Endothelial cell of umbilical vein (primary cell): ENCODE results near the gene SCN2B. TPM values are rescaled to one million over a fixed set of nuclear protein-coding genes. Genes with fewer than 3 reads are reported as not detected.
A peak's percentile ranks its signal among the peaks of the same experiment; 100 is the strongest.

Experiments
- BruUV-seq: library from RNA; stranded (reverse); fragments of 400-500 nt; replicated peaks from 2 replicates; lab custom pipeline; 2021; lab: Mats Ljungman, UMichigan
- CTCF ChIA-PET: fragments of 300-600, 350-600 bp; sonication (Branson Sonifier 250); formaldehyde crosslinking; loops from one replicate; lab custom pipeline; 2021; ENCODE audit warnings: antibody characterized with exemption, inconsistent platforms; lab: Charles Lee
- POLR2A ChIA-PET: fragments of 300-600, 350-600 bp; sonication (Branson Sonifier 250); formaldehyde crosslinking; loops from one replicate; lab custom pipeline; 2021; ENCODE audit warnings: antibody characterized with exemption, inconsistent platforms; lab: Charles Lee
- DNase-seq: peaks from one replicate; pipeline ENCODE4 v3.0.0-alpha.2; 2011; ENCODE audit warnings: low read depth, low spot score
- FAIRE-seq: peaks from 2 replicates; lab custom pipeline; 2011; peaks lifted over from hg19 to GRCh38; lab: Jason Lieb, UNC
- H2AFZ ChIP-seq: 2 replicates; pipeline ENCODE4 v1.6.0; 2012; ENCODE audit warnings: low read depth, low read length, control low read depth, inconsistent platforms
- H3K27ac ChIP-seq: 2 replicates; pipeline ENCODE4 v1.5.1; 2011; ENCODE audit warnings: low read depth, mild to moderate bottlenecking, control low read depth, low read length, moderate library complexity; ENCODE audit not compliant: insufficient read depth
- H3K27me3 ChIP-seq, 2 experiments: 2 replicates each; pipeline versions ENCODE4 v1.6.0 to v1.6.1; 2011; ENCODE audit warnings: low read length in 2 of 2, mixed read lengths in 1 of 2; ENCODE audit not compliant: control insufficient read depth in 2 of 2, insufficient read depth in 2 of 2
- H3K36me3 ChIP-seq, 2 experiments: 2 replicates in 1 of 2; 3 replicates in 1 of 2; pipeline ENCODE4 v1.5.1; 2011; ENCODE audit warnings: low read length in 2 of 2, mild to moderate bottlenecking in 1 of 2, moderate library complexity in 1 of 2; ENCODE audit not compliant: control insufficient read depth in 2 of 2, insufficient read depth in 2 of 2; ENCODE audit errors: extremely low read depth in 1 of 2
- H3K4me1 ChIP-seq: 3 replicates; pipeline ENCODE4 v1.5.1; 2011; ENCODE audit warnings: mild to moderate bottlenecking, low read length; ENCODE audit not compliant: control insufficient read depth, insufficient read depth; ENCODE audit errors: extremely low read depth
- H3K4me2 ChIP-seq: 2 replicates; pipeline ENCODE4 v1.6.1; 2011; ENCODE audit warnings: low read length, control low read depth, mixed read lengths; ENCODE audit not compliant: insufficient read depth
- H3K4me3 ChIP-seq, 3 experiments: fragments of 200-600 bp in 1 of 3; sonication (generic), shearing (Covaris generic) in 1 of 3; replicated peaks in 1 of 3; 2 replicates each; pipeline ENCODE4 v1.5.1; 2011 to 2016; ENCODE audit warnings: control low read depth in 3 of 3, low read length in 3 of 3, mild to moderate bottlenecking in 2 of 3, inconsistent platforms in 1 of 3, low read depth in 1 of 3, moderate library complexity in 1 of 3; ENCODE audit not compliant: insufficient read depth in 1 of 3
- H3K79me2 ChIP-seq: 2 replicates; pipeline ENCODE4 v1.6.0; 2012; ENCODE audit warnings: low read length, inconsistent platforms; ENCODE audit not compliant: control insufficient read depth, insufficient read depth
- H3K9ac ChIP-seq: replicated peaks from 2 replicates; pipeline ENCODE3; 2011; ENCODE audit warnings: low read length, control low read depth; ENCODE audit not compliant: insufficient read depth; ENCODE audit errors: extremely low read depth
- H3K9me1 ChIP-seq: replicated peaks from 3 replicates; pipeline ENCODE4 v1.6.0; 2011; ENCODE audit warnings: mild to moderate bottlenecking, low read length; ENCODE audit not compliant: control insufficient read depth, insufficient read depth; ENCODE audit errors: extremely low read depth
- H3K9me3 ChIP-seq: replicated peaks from 2 replicates; pipeline ENCODE4 v1.5.1; 2012; ENCODE audit warnings: low read length, inconsistent platforms; ENCODE audit not compliant: control insufficient read depth, insufficient read depth
- H4K20me1 ChIP-seq: replicated peaks from 2 replicates; pipeline ENCODE3; 2011; ENCODE audit warnings: mild to moderate bottlenecking, low read length; ENCODE audit not compliant: control insufficient read depth, insufficient read depth; ENCODE audit errors: extremely low read depth
- CTCF ChIP-seq, 2 donors: IDR thresholded peaks; 1 replicate in 1 of 2; 2 replicates in 1 of 2; pipeline ENCODE4 v1.5.1; 2011; ENCODE audit warnings: low read length in 2 of 2, mild to moderate bottlenecking in 2 of 2, moderate library complexity in 2 of 2, control low read depth in 1 of 2, inconsistent platforms in 1 of 2, low read depth in 1 of 2; ENCODE audit not compliant: insufficient read depth in 1 of 2; ENCODE audit errors: extremely low read depth in 1 of 2
- EZH2 ChIP-seq: IDR thresholded peaks from 2 replicates; pipeline ENCODE4 v1.6.1; 2012; ENCODE audit warnings: borderline replicate concordance, low read depth, mild to moderate bottlenecking, moderate library complexity, low read length, inconsistent platforms; ENCODE audit not compliant: severe bottlenecking
- FOS ChIP-seq: IDR thresholded peaks from 2 replicates; pipeline ENCODE4 v1.6.1; 2011; ENCODE audit warnings: mild to moderate bottlenecking, low read length, moderate library complexity, borderline replicate concordance; ENCODE audit not compliant: insufficient read depth
- GATA2 ChIP-seq: IDR thresholded peaks from 2 replicates; pipeline ENCODE4 v1.7.0; 2011; ENCODE audit warnings: low read depth, mild to moderate bottlenecking, moderate library complexity, mixed read lengths, low read length; ENCODE audit not compliant: insufficient read length, insufficient read depth
- JUN ChIP-seq: IDR thresholded peaks from 2 replicates; pipeline ENCODE4 v1.6.1; 2011; ENCODE audit warnings: borderline replicate concordance, low read depth; ENCODE audit not compliant: insufficient read length, insufficient read depth
- MAX ChIP-seq: IDR thresholded peaks from 2 replicates; pipeline ENCODE4 v1.6.1; 2011; ENCODE audit not compliant: insufficient read depth, insufficient read length
- MYC ChIP-seq: IDR thresholded peaks from one replicate; pipeline ENCODE4 v1.6.1; 2011; ENCODE audit warnings: mild to moderate bottlenecking, low read depth, low read length
- POLR2A ChIP-seq: IDR thresholded peaks from 2 replicates; pipeline ENCODE4 v1.6.1; 2012; ENCODE audit warnings: low read depth, mild to moderate bottlenecking, control low read depth, low read length
- POLR2AphosphoS5 ChIP-seq: IDR thresholded peaks from 2 replicates; pipeline ENCODE4 v1.6.1; 2012; ENCODE audit warnings: low read depth, mild to moderate bottlenecking, control low read depth, low read length, moderate library complexity; ENCODE audit not compliant: insufficient read depth
- dilution Hi-C: fragments of 300-500 bp; cut with MboI; formaldehyde crosslinking; loops from one replicate; pipeline ENCODE4 v1.15.0; 2019; ENCODE audit warnings: low sequenced_read_pairs; ENCODE audit not compliant: extremely low pct_ligation_motif_present
- intact Hi-C: fragments of 100-400 bp; cut with micrococcal nuclease; formaldehyde crosslinking; loops from one replicate; pipeline ENCODE4 v1.10.0; 2022
- polyA plus RNA-seq, 4 experiments: library from polyadenylated mRNA; depleted of rRNA in 3 of 4; stranded (reverse) in 3 of 4; unstranded in 1 of 4; fragments of >200 nt; gene quantifications; 2 replicates each; pipeline versions ENCODE4 v1.2.1 to v1.2.3, GENCODE V29; 2011 to 2012; ENCODE audit warnings: missing spikeins in 1 of 4
- total RNA-seq: library from RNA; stranded (reverse); gene quantifications from 2 replicates; pipeline ENCODE4 v1.2.3, GENCODE V29; 2021

SCN2B gene
- total and polyA plus RNA-seq, 2 donors (not counting 3 experiments of a cell fraction or from before 2014, with no cell fraction given), result not detected

GRCh38 chr11:118171269-118172062 lies 5.0 kb downstream of the SCN2B start:
- no peaks in the 10 kb centered on the region for H3K9me3 ChIP-seq
- H3K4me1 ChIP-seq, result no peaks in the 10 kb centered on the region
- H3K9me1 ChIP-seq, result no peaks in the 10 kb centered on the region
- dilution Hi-C loops (no loop called here), intact Hi-C loops (loop anchor here (1.0 kb wide), 1 partner anchor 26 kb away; no protein-coding TSS in a partner anchor)
- H3K79me2 ChIP-seq, result no peaks in the 10 kb centered on the region
- ChIA-PET CTCF (interaction anchor here (0.5 to 4.7 kb wide), 41 partner anchors 8 to 745 kb away, joined by 3 to 112 read pairs (median 4); partner anchors contain the start of genes MPZL2 and SCN4B), POLR2A (no interaction called here)
- DNase-seq (peak; percentile 61), FAIRE-seq (peak; percentile 62)
- no peak overlapping the region for H3K4me3 ChIP-seq
- H3K27me3 ChIP-seq, result peaks cover 15 to 31% of the 10 kb centered on the region in 2 experiments
- no peaks in the 10 kb centered on the region for H3K36me3 ChIP-seq
- no peak overlapping the region for H3K9ac ChIP-seq
- no peak overlapping the region for H2AFZ ChIP-seq
- no peak overlapping the region for H3K4me2 ChIP-seq
- TF ChIP-seq EZH2 (no peak), CTCF (IDR thresholded peaks at IDR 0.05; ENCODE audit: extremely low read depth in 1 of 2, insufficient read depth in 1 of 2, low read depth in 1 of 2, low read length in 2 of 2) (peak; percentile 75 to 91)
- H4K20me1 ChIP-seq, result no peaks in the 10 kb centered on the region
- no peak overlapping the region for H3K27ac ChIP-seq
- BruUV-seq, result no TSS peak

GRCh38 chr11:118170882-118171268 lies 5.6 kb downstream of the SCN2B start:
- Histone ChIP-seq H3K79me2 (no peaks in the 10 kb centered on the region), H3K4me2 (no peak overlapping the region), H4K20me1 (no peaks in the 10 kb centered on the region), H2AFZ (no peak overlapping the region), H3K4me3 (no peak overlapping the region), H3K9me3 (no peaks in the 10 kb centered on the region), H3K4me1 (no peaks in the 10 kb centered on the region), H3K9ac (no peak overlapping the region), H3K9me1 (no peaks in the 10 kb centered on the region), H3K27ac (no peak overlapping the region), H3K27me3 (peaks cover 13 to 26% of the 10 kb centered on the region in 2 experiments), H3K36me3 (no peaks in the 10 kb centered on the region)
- BruUV-seq, result no TSS peak
- no peak for FAIRE-seq
- ChIA-PET POLR2A (no interaction called here), CTCF (interaction anchor here (1.0 to 4.7 kb wide), 24 partner anchors 10 to 745 kb away, joined by 3 to 112 read pairs (median 9); partner anchors contain the start of gene SCN4B)
- TF ChIP-seq JUN (no peak), MAX (no peak), POLR2AphosphoS5 (no peak), MYC (no peak), CTCF (IDR thresholded peaks at IDR 0.05; ENCODE audit: extremely low read depth in 1 of 2, insufficient read depth in 1 of 2, low read depth in 1 of 2, low read length in 2 of 2) (no peak), POLR2A (no peak), FOS (no peak), GATA2 (no peak), EZH2 (no peak)
- dilution Hi-C loops (no loop called here), intact Hi-C loops (loop anchor here (1.0 kb wide), 1 partner anchor 26 kb away; no protein-coding TSS in a partner anchor)
- no peak for DNase-seq
